WERI-Rb-1 (cell line): ENCODE measurements around the gene PHLDB2.

Experiments
- DNase-seq: peaks from one replicate; pipeline ENCODE4 v3.0.0-alpha.2; 2020
- H3K27ac ChIP-seq: fragments of 250-450 bp; sonication (Bioruptor Pico); 2 replicates; pipeline ENCODE4 v1.5.1; 2020; ENCODE audit warnings: mild to moderate bottlenecking, moderate library complexity
- H3K27me3 ChIP-seq: fragments of 250-450 bp; sonication (Bioruptor Pico); 2 replicates; pipeline ENCODE4 v1.5.1; 2021; ENCODE audit warnings: mild to moderate bottlenecking, low read depth, moderate library complexity; ENCODE audit not compliant: insufficient read depth, severe bottlenecking
- H3K36me3 ChIP-seq: fragments of 250-450 bp; sonication (Bioruptor Pico); 2 replicates; pipeline ENCODE4 v1.5.1; 2020; ENCODE audit warnings: mild to moderate bottlenecking, moderate library complexity
- H3K4me3 ChIP-seq: 2 replicates; pipeline ENCODE4 v1.5.1; 2011; ENCODE audit warnings: low read depth, mild to moderate bottlenecking, control low read depth, low read length
- H3K9me3 ChIP-seq: fragments of 250-450 bp; sonication (Bioruptor Pico); 2 replicates; pipeline ENCODE4 v1.5.1; 2021; ENCODE audit warnings: mild to moderate bottlenecking, moderate library complexity; ENCODE audit not compliant: severe bottlenecking
- TF ChIP-seq, protein P1 (sequence below): IDR thresholded peaks from 2 replicates; pipeline ENCODE4 v1.5.1; 2011; ENCODE audit warnings: low read depth, mild to moderate bottlenecking, control low read depth, inconsistent platforms, low read length

The PHLDB2 gene

DNA sequence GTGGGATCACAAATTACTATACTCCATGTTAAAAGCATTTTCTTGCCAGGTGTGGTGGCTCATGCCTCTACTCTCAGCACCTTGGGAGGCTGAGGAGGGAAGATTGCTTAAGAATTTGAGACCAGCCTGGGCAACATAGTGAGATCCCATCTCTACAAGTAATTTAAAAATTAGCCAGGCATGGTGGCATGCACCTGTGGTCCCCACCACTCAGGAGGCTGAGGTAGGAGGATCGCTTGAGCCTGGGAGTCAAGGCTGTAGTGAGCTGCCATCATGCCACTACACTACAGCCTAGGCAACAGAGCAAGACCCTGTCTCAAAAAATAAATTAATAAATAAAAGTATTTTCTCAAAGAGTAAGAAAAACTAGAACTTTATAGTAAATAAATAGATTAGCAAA is 96.8 kb downstream of the PHLDB2 start:
- Histone ChIP-seq H3K36me3 (no peaks in the 10 kb centered on the region), H3K27me3 (no peaks in the 10 kb centered on the region), H3K9me3 (no peaks in the 10 kb centered on the region), H3K27ac (no peak overlapping the region), H3K4me3 (no peak overlapping the region)
- TF ChIP-seq, protein P1, sequence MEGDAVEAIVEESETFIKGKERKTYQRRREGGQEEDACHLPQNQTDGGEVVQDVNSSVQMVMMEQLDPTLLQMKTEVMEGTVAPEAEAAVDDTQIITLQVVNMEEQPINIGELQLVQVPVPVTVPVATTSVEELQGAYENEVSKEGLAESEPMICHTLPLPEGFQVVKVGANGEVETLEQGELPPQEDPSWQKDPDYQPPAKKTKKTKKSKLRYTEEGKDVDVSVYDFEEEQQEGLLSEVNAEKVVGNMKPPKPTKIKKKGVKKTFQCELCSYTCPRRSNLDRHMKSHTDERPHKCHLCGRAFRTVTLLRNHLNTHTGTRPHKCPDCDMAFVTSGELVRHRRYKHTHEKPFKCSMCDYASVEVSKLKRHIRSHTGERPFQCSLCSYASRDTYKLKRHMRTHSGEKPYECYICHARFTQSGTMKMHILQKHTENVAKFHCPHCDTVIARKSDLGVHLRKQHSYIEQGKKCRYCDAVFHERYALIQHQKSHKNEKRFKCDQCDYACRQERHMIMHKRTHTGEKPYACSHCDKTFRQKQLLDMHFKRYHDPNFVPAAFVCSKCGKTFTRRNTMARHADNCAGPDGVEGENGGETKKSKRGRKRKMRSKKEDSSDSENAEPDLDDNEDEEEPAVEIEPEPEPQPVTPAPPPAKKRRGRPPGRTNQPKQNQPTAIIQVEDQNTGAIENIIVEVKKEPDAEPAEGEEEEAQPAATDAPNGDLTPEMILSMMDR = no peak
- no peak for DNase-seq

DNA sequence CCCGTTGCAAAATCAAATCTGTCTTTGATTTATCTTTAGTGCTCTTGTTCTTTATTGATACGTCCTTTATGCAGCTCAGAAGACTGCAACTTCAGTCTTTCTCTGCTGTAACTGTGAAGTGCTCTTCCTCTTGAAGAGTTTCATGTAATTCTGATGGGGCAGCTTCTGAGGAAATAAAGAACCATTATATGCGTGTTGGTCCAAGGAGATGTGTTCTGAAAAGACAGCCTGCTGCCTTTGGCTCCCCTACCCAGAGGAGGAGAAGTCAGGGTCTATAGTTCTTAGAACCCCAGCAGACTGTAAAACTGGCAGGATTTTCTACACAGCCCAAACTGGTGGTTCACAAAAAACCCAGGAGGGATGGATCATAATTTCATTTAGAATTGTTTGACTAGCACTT is 97.4 kb downstream of the PHLDB2 start:
- H3K36me3 ChIP-seq = no peaks in the 10 kb centered on the region
- no peaks in the 10 kb centered on the region for H3K9me3 ChIP-seq
- H3K4me3 ChIP-seq = no peak overlapping the region
- TF ChIP-seq, protein P1 = no peak
- DNase-seq = no peak
- no peak overlapping the region for H3K27ac ChIP-seq
- H3K27me3 ChIP-seq = no peaks in the 10 kb centered on the region

DNA sequence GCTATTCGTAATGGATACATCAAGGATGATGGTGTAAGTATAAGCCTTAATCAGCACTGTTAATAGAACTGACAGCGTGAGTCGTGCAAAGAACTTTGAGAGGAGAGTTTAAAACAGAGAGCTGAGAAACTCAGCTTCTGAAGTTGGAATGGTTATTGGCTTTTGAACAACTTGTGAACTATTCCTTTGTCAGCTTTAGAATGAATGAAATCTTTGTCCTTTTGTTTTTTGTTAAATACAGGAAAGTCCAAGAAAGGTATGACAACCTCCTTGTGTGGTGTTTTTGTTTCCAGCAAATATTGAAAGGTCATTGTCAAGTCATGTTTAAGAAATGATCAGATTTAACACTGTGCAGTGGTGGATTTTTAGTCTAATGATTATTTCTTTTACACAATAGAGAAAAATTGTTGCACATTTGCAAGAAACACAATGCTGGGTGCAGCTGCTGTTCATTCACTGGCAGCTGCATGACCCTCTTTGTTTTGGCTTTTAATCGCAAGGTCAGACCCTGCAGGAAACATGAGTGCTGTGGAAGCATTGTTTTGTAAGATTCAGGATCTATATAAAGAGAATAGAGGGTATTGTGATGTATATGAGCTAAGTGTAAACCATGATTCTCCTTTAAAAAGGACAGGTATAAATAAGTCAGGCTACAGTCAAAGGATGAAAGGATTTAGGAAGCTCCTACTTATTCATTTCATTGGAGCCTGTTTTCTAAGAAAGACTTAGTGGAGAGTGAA is 98.1 kb downstream of the PHLDB2 start:
- H3K27me3 ChIP-seq = no peaks in the 10 kb centered on the region
- no peak for DNase-seq
- no peaks in the 10 kb centered on the region for H3K9me3 ChIP-seq
- no peak overlapping the region for H3K27ac ChIP-seq
- TF ChIP-seq, protein P1 = no peak
- no peak overlapping the region for H3K4me3 ChIP-seq
- no peaks in the 10 kb centered on the region for H3K36me3 ChIP-seq

DNA sequence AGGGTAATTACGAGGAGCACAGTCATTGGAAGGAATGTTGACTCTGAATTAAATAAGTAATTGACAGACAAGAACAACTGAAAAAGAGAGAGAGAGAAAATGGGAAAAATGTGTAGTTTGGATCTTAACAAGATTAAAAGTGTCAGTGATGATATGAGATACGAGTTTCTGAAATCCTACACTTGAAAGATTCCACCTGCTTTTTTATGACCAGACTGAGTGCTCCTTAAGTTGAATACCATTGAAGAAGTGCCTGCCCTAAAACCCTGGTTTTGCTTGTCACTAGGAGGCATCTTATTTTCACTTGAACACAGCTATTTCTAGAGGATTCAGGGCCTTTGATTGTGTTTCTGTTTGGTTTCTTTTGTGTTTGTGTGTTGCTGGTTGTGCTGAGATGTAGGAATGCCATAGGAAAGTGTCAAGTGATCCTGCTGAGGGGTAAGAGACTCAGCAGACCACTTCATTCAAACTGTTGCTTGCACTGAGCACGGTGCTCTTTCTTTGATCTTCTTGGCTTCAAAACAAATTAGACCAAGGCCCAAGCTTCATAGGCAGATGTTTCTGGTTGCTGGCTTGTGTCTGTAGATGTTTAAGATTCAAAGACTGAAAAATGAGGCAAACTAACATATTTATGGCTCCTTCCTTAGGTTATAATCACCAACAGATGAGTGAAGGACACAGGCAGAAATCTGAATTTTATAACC is 102.5 kb downstream of the PHLDB2 start:
- Histone ChIP-seq H3K4me3 (no peak overlapping the region), H3K9me3 (no peaks in the 10 kb centered on the region), H3K27me3 (no peaks in the 10 kb centered on the region), H3K27ac (no peak overlapping the region), H3K36me3 (no peaks in the 10 kb centered on the region)
- no peak for DNase-seq
- TF ChIP-seq, protein P1 = no peak

DNA sequence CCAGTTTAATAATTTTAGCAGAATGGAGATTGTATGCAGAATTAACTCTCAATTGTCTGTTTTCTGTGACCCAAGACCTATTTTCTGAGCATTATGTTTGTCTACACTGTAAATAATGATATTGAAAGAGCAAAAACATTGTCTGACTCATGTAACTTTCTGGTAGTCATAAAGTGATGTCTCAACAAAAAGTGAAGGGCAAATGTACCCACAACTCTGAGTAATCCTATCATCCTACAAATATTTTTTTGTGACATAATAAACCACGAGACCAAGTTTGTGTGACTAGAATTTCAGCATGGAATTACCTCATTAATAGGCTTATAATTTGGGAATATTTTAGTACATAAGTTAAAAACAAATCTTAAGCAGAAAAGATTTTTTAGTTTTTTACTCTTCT is 104.4 kb downstream of the PHLDB2 start:
- Histone ChIP-seq H3K27me3 (no peaks in the 10 kb centered on the region), H3K9me3 (no peaks in the 10 kb centered on the region), H3K27ac (no peak overlapping the region), H3K4me3 (no peak overlapping the region), H3K36me3 (no peaks in the 10 kb centered on the region)
- TF ChIP-seq, protein P1 = no peak
- no peak for DNase-seq
